ENCODE results near the gene ABHD12.

ABHD12 gene

GRCh38 chr20:25304025-25304549, 86.5 kb downstream of the ABHD12 start:
- no peak for DNase-seq

DNA sequence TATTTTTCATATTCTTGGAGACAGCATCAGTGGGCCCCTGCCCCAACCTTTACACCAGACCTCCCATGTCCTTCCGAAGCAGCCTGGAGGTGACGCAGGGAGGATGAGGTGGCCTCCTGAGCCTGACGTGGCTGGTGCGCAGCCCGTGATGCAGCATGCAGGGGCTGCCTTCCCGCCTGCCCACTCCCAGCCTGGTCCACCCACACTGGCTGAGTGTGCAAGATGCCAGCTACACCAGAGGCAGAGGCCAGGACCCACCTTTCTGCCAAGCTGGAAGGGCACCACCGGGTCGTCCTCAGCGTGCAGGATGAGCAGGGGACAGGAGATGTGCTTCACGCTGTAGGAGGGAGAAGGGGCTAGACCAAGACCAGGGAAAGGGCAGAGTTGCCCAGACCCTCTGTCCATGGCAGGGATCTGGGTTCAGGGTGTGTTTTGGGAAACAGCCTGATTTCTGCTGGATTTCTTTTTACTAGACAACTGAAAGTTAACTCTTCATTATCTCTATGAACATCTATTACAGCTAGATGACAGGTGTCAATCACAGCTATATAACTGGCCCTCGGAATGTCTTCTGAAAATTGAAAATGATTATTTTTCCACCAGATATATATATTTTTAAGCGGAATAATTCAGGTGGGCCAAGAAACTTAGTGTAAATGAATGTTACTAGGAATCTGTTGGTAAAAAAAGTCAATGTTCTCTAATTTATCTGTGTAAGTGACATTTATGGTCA, 87.2 kb downstream of the ABHD12 start:
- DNase-seq: no peak

GRCh38 chr20:25302596-25302995, 88.0 kb downstream of the ABHD12 start:
- DNase-seq: no peak

DNA sequence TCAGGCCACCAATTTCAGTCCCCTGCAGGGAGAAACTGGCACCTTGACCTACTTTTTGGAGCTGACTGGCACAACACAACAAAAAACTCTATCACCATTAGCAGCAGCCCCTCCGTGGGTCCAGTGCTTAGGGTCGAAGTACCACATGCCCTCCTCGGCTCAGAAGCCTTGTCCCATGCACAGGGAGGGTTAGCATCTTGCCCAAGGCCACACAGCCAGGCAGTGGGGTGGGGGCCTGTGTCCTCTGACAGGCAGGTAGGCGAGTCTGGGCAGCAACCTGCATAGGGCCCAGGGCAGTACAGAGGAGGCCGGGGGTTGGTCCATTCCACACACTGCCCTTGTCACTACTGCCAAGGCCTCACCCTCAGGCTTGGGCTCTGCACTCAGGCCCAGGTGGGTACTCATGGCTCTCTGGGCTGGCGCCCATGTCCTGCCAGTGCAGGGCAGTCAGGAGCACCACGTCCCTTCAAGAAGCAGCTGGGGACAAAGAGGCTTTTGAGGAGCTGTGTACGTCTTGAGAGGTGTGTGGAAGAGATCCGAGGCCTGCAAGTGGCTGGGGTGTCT, 89.2 kb downstream of the ABHD12 start:
- DNase-seq: no peak

DNA sequence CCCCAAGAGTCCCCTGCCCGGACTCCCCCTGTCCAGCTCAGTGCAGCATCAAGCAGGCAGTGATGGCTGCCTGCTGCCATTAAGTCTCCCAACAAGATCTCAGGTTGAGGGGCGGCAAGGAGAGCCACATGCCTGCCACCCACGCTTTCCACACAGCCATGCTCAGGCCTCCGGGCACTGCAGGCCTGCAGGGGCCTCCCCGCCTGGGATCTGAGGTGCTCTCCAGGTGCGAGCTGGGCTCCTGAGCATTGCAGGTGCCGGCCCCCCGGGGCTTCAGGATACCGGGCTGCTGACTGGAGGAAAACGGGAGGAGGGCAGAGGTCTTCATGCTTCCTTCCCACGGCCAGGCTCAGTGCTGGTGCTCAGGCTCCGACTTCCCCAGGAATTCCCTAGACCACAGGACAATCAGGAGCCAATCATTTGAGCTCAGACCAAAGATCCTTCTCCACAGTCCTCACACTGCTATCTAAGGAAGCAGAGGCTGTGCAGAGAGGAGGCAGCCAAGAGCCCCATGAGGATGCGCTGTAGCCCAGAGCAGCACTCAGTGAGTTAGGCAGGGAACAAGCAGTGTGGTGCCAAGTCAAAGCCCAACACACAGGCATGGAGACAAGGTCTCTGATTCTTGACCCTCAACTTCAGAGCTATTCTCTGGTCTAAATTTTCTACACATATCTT, 90.0 kb downstream of the ABHD12 start:
- DNase-seq: no peak

DNA sequence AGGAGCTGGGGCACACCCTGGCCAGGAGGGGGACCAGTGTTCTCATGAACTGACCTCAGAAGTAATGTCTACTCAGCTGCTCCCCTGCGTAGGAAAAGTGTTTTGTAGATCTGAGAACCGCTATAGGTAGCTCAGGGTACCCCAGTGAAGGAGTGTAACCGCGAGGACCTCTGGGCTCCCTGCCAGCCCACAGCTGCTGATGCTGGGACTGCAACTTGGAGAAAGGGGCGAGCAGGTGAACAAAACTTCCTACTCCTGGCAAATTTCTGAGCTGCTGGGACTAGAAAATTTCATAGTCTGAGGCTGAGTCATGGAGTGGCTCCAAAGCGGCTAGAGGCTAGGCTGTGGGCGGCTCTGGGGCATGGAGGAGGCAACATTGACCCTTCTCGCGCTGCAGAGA, 90.8 kb downstream of the ABHD12 start:
- no peak for DNase-seq

DNA sequence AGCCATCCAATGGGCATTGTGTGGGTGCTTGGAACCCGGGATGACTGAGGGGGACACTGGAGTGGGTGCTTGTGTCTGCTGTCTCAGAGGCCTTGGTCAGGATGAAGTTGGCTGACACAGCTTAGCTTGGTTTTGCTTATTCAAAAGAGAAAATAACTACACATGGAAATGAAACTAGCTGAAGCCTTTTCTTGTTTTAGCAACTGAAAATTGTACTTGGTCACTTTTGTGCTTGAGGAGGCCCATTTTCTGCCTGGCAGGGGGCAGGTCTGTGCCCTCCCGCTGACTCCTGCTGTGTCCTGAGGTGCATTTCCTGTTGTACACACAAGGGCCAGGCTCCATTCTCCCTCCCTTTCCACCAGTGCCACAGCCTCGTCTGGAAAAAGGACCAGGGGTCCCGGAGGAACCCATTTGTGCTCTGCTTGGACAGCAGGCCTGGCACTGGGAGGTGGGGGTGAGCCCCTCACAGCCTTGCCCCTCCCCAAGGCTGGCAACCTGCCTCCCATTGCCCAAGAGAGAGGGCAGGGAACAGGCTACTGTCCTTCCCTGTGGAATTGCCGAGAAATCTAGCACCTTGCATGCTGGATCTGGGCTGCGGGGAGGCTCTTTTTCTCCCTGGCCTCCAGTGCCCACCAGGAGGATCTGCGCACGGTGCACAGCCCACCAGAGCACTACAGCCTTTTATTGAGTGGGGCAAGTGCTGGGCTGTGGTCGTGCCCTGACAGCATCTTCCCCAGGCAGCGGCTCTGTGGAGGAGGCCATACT, 93.3 kb downstream of the ABHD12 start:
- DNase-seq: no peak

DNA sequence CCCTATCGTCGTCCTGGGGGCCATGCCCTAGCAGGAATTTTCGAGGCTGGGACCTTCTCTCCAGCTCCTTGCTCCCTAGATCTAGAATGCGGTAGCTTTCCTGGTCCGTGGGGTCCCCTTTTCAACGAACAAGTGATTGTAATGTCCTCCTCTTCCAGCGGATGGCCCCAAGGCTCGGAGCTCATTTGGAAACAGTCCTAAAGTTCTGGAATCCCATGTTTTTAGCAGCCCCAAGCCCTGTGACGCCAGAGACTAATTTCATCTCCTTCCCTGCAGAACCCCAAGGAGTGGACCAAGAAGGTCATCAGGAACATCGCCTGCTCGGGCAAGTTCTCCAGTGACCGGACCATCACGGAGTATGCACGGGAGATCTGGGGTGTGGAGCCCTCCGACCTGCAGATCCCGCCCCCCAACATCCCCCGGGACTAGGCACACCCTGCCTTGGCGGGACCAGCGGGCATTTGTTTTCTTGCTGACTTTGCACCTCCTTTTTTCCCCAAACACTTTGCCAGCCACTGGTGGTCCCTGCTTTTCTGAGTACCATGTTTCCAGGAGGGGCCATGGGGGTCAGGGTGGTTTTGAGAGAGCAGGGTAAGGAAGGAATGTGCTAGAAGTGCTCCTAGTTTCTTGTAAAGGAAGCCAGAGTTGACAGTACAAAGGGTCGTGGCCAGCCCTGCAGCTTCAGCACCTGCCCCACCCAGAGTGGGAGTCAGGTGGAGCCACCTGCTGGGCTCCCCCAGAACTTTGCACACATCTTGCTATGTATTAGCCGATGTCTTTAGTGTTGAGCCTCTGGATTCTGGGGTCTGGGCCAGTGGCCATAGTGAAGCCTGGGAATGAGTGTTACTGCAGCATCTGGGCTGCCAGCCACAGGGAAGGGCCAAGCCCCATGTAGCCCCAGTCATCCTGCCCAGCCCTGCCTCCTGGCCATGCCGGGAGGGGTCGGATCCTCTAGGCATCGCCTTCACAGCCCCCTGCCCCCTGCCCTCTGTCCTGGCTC, 94.2 kb downstream of the ABHD12 start:
- DNase-seq: no peak

DNA sequence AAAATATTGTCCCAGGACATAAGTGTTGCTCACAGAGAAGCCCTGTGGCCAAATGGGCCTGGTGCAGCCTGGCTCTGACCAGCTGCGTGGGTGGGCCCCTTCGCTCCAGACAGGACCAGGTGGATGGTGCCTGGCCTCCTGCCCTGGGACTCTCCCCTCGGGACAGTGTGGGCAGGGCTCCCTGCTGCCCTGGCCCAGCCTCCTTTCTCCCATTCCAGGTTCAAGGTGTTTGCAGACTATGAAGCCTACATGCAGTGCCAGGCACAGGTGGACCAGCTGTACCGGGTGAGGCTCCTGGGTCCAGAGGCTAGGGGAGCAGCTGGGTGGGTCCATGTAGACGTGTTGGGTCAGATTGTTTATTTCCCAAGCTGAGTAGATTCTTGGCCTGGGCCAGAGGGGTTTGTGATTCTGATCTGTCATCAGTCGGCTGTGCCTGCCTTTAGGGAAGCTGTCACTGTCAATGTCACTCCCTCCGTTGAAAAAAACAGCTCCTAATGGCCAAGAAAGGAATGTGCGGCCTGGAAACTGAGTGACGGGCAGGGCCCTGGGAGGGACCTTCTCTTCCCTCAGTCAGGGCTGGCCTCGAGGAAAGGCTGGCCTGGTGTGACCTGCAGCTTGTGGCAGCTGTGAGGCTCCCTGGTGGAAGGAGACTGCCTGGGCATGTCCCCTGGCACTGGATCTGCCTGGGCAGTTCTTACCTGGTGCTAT, 95.1 kb downstream of the ABHD12 start:
- DNase-seq: no peak

DNA sequence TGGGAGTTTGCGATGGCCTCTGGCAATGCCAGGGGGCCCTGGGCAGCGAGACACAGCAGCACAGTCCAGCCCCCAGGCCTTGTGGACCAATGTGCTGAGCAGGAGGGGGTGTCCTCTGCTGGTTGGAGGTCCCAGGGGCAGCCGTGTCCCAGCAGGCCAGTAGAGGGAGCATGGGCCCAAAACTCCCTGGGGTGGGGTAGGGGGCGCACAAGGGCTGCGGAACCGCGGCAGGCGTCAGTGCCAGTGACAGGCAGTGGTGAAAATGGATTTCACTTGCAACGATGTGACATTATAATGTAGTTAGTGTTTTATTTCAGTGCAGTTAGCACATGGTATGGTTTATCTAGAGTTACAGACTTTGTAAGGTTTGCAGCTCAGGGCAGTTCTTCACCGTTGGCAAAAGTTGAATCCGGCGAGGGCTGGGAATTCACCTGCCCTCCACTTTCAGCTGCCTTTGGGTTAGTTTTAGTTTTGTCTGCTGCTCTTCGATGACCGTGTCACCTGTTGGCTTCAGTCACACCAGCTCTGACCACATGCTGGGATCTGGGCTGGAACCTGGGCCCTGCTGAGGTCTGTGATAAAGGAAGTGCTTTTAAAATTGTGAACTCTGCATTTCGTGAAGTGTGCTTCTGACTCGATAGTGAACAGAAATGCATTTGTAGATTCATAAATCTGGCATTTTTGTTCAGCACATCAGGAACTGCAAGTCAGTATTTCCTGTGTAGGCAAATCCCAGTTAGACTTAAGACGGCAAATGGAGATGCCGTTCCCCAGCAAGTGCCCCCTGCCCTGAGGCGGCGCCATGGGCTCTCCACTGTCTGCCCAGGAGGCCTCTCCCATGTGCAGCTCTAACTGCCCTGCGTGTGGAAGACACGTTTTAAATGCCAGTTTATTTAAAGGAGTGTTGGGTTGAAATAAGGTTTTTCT, 95.9 kb downstream of the ABHD12 start:
- no peak for DNase-seq

GRCh38 chr20:25293910-25294458, 96.7 kb downstream of the ABHD12 start:
- DNase-seq: no peak

DNA sequence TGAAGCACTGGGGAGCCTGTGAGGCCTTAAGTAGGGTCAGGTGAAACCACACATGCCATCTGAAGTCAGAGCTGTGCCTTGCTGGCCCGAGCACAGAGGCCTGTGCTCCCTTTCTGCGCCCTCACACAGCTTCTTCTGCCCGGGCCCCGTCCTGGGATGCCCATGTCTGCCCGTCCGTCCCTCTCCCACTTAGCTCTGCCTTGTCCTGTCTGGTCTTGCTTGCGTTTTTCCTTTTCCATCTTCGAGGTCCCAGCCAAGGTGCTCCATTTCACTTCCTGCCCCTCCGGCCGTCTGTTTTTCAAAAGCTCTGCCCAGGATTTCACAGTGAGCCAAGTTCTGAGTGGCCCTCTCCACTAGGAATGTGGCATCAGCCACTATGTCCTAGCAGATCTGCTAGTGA, 97.1 kb downstream of the ABHD12 start:
- no peak for DNase-seq

- no peak for DNase-seq
Measured at GRCh38 chr20:25292176-25292891, 98.3 kb downstream of the ABHD12 start.

DNA sequence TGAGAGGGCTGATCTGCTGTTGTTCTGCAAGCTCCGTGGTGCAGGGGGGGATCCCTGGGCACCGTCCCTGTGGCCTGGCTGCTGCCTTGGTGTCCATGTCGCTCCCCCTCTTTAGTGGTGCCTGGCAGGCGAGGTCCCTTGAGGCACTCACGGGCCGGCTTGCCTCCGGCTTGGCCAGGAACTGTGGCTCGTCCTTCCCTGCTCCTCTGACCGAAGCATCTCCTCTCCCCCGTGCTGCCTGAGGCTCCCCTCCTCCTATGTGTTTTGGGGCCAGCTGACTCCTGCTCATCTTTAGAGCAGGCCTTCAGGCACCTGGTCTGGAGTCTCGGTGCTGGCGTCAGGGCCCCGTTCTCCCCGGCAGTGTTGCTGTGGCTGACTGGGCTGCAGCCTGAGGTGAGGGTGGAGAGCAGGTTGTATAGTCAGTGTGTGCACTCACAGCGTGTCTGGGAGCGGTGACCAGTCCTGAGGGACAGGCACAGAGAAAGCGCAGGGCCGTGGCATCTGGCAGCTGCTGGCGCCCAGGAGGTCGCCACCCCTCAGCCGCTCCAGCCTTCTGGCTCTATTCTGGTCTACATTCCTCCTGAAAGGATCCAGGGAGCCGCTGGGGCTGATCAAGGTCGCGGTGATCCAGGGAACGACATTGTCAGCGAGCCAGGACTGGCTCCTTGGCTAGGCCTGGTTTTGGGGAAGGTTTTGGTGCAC, 99.1 kb downstream of the ABHD12 start:
- DNase-seq: no peak

- no peak for DNase-seq
Measured at GRCh38 chr20:25290646-25291431, 99.8 kb downstream of the ABHD12 start.

- no peak for DNase-seq
Measured at GRCh38 chr20:25289886-25290597, 100.6 kb downstream of the ABHD12 start.
